DND-41 (cell line): Measurements from ENCODE around the gene HNRNPH3.

ENCODE experiments used
- ATAC-seq: fragments of 200-7000 bp; cut with Tn5 transposase; 3 replicates; pipeline ENCODE4 v1.9.1; 2021; ENCODE audit warnings: low read depth; ENCODE audit not compliant: insufficient read depth
- DNase-seq: peaks from one replicate; pipeline ENCODE4 v3.0.0-alpha.2; 2020
- H2AFZ ChIP-seq: 2 replicates; pipeline ENCODE4 v1.6.0; 2012; ENCODE audit warnings: low read depth, low read length
- H3K27ac ChIP-seq: 2 replicates; pipeline ENCODE4 v1.5.1; 2012; ENCODE audit warnings: low read length, inconsistent platforms
- H3K27me3 ChIP-seq: fragments of 200-600 bp; sonication (generic); 2 replicates; pipeline ENCODE4 v1.6.0; 2012; ENCODE audit warnings: low read length, mild to moderate bottlenecking, inconsistent platforms; ENCODE audit not compliant: insufficient read depth, poor library complexity
- H3K36me3 ChIP-seq: 2 replicates; pipeline ENCODE4 v1.5.1; 2012; ENCODE audit warnings: low read length, inconsistent platforms; ENCODE audit not compliant: insufficient read depth
- H3K4me1 ChIP-seq: 2 replicates; pipeline ENCODE4 v1.5.1; 2012; ENCODE audit warnings: mild to moderate bottlenecking, low read length; ENCODE audit not compliant: insufficient read depth
- H3K4me2 ChIP-seq: 2 replicates; pipeline ENCODE4 v1.6.0; 2012; ENCODE audit warnings: mild to moderate bottlenecking, moderate library complexity, low read length, inconsistent platforms; ENCODE audit not compliant: insufficient read depth
- H3K4me3 ChIP-seq, 2 experiments: fragments of 200-600 bp in 1 of 2; shearing (Covaris generic) in 1 of 2; 2 replicates each; pipeline ENCODE4 v1.5.1; 2012 to 2016; ENCODE audit warnings: inconsistent platforms in 2 of 2, low read length in 2 of 2, mild to moderate bottlenecking in 2 of 2, low read depth in 1 of 2, moderate library complexity in 1 of 2
- H3K79me2 ChIP-seq: 2 replicates; pipeline ENCODE4 v1.6.0; 2012; ENCODE audit warnings: low read length, inconsistent platforms; ENCODE audit not compliant: insufficient read depth
- H3K9ac ChIP-seq: 2 replicates; pipeline ENCODE4 v1.6.0; 2012; ENCODE audit warnings: low read depth, mild to moderate bottlenecking, inconsistent platforms, low read length, moderate library complexity
- H3K9me3 ChIP-seq: 2 replicates; pipeline ENCODE4 v1.5.1; 2012; ENCODE audit warnings: low read length, moderate library complexity, mild to moderate bottlenecking, inconsistent platforms; ENCODE audit not compliant: insufficient read depth, severe bottlenecking
- H4K20me1 ChIP-seq: 2 replicates; pipeline ENCODE4 v1.6.0; 2012; ENCODE audit warnings: low read length; ENCODE audit not compliant: insufficient read depth
- EZH2 ChIP-seq: IDR thresholded peaks from 3 replicates; pipeline ENCODE4 v1.6.1; 2012; ENCODE audit warnings: borderline replicate concordance, low read depth, mild to moderate bottlenecking, moderate library complexity, low read length, inconsistent platforms; ENCODE audit not compliant: severe bottlenecking
- TF ChIP-seq, protein P1 (sequence below): IDR thresholded peaks from 2 replicates; pipeline ENCODE4 v1.5.1; 2012; ENCODE audit warnings: borderline replicate concordance, low read length, moderate library complexity, mild to moderate bottlenecking; ENCODE audit not compliant: poor library complexity, severe bottlenecking; ENCODE audit errors: extremely low read depth

Gene HNRNPH3

DNA sequence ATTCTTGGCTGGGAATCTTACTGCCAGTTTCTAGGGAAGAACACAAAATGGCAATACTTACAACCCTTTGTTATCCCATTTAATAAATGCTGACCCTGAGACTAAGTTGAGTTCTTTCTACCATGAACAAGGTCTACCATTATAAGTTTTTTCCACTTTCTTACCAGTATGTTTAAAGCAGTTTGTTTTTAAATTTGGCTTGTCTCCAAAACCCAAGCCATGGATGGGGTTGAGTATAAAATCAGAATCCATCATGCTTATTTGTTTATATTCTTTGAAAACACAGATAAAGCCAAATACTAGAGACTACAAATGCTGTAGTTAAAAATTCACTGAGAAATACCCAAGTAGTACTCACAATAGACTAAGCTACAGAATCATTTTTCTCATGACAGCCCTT lies 41.1 kb upstream of the HNRNPH3 start:
- H3K27ac ChIP-seq: no peak overlapping the region
- H3K4me2 ChIP-seq: no peak overlapping the region
- no peaks in the 10 kb centered on the region for H3K4me1 ChIP-seq
- H4K20me1 ChIP-seq: no peaks in the 10 kb centered on the region
- no peaks in the 10 kb centered on the region for H3K79me2 ChIP-seq
- no peaks in the 10 kb centered on the region for H3K9me3 ChIP-seq
- no peak overlapping the region for H3K9ac ChIP-seq
- DNase-seq (no peak), ATAC-seq (no peak)
- H2AFZ ChIP-seq: no peak overlapping the region
- no peaks in the 10 kb centered on the region for H3K36me3 ChIP-seq
- TF ChIP-seq, protein P1, sequence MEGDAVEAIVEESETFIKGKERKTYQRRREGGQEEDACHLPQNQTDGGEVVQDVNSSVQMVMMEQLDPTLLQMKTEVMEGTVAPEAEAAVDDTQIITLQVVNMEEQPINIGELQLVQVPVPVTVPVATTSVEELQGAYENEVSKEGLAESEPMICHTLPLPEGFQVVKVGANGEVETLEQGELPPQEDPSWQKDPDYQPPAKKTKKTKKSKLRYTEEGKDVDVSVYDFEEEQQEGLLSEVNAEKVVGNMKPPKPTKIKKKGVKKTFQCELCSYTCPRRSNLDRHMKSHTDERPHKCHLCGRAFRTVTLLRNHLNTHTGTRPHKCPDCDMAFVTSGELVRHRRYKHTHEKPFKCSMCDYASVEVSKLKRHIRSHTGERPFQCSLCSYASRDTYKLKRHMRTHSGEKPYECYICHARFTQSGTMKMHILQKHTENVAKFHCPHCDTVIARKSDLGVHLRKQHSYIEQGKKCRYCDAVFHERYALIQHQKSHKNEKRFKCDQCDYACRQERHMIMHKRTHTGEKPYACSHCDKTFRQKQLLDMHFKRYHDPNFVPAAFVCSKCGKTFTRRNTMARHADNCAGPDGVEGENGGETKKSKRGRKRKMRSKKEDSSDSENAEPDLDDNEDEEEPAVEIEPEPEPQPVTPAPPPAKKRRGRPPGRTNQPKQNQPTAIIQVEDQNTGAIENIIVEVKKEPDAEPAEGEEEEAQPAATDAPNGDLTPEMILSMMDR: no peak
- no peak for TF ChIP-seq EZH2
- no peak overlapping the region for H3K4me3 ChIP-seq
- no peaks in the 10 kb centered on the region for H3K27me3 ChIP-seq

DNA sequence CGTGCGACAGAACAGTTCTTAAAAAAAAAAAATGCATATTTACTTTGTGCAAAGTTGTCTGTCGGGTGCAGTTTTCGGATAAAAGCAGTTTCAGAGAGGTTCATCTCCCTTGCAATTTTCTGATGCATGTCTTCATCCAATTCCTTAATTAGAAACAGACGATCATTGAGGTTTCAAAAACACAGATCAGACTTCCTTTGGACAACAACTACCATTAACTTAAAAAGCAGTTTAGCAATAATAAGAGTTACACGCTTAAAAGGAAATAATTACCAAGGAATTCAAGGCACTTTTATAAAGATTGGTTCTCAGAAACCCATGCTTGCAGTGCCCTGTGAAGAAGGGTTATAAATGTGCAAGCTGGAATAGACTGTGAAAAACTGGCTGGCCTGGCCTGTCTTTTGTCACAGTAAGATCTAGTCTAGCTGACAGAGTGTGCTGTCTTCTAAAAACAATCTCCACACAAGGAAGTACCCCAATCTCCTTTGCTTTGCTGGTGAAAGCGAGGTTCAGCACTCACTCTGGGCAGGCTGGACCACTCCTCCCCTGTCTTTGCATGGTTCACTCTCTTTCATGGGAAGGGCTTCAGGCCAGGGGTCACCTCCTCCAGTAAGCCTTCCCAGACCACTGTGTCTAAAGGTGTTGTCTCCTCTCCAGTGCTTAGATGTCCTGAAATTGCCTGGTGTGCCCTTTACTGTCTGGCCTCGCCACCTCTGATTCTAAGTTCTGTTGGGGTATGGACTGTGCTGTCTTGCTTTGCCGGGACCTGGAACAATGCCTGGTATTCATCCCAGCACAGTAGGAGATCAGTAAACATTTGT lies 34.8 kb upstream of the HNRNPH3 start:
- Histone ChIP-seq H2AFZ (no peak overlapping the region), H3K4me3 (no peak overlapping the region), H3K36me3 (no peaks in the 10 kb centered on the region), H3K9ac (no peak overlapping the region), H3K4me2 (no peak overlapping the region), H4K20me1 (no peaks in the 10 kb centered on the region), H3K4me1 (no peaks in the 10 kb centered on the region), H3K27me3 (no peaks in the 10 kb centered on the region), H3K27ac (no peak overlapping the region), H3K79me2 (no peaks in the 10 kb centered on the region), H3K9me3 (no peaks in the 10 kb centered on the region)
- ATAC-seq (no peak), DNase-seq (no peak)
- TF ChIP-seq, protein P1: no peak
- TF ChIP-seq EZH2: no peak

GRCh38 chr10:68301301-68301700 lies 30.6 kb upstream of the HNRNPH3 start:
- H3K27ac ChIP-seq: no peak overlapping the region
- no peak for ATAC-seq

More at GRCh38 chr10:68301301-68301700, 30.6 kb upstream of the HNRNPH3 start:
- Histone ChIP-seq H3K4me1 (no peaks in the 10 kb centered on the region), H2AFZ (no peak overlapping the region), H3K4me3 (no peak overlapping the region), H3K4me2 (no peak overlapping the region), H3K27me3 (no peaks in the 10 kb centered on the region), H3K79me2 (no peaks in the 10 kb centered on the region), H3K9ac (no peak overlapping the region), H3K9me3 (no peaks in the 10 kb centered on the region), H3K36me3 (no peaks in the 10 kb centered on the region), H4K20me1 (no peaks in the 10 kb centered on the region)
- TF ChIP-seq, protein P1: no peak
- TF ChIP-seq EZH2: no peak
- DNase-seq: no peak
